Chondrocyte (in vitro differentiated cells): ENCODE measurements around the gene ATP6V1F. TPM values are rescaled to one million over a fixed set of nuclear protein-coding genes. Genes with fewer than 3 reads are reported as not detected.

Source experiments
- DNase-seq: peaks from one replicate; pipeline ENCODE4 v3.0.0; 2021; ENCODE audit warnings: mixed read lengths, low spot score
- H3K27ac Mint-ChIP-seq: one replicate; pipeline ENCODE4 v1.8.0; 2021; ENCODE audit warnings: mild to moderate bottlenecking, moderate library complexity, mixed read lengths; ENCODE audit not compliant: unreplicated experiment
- H3K27me3 Mint-ChIP-seq: 2 replicates; pipeline ENCODE4 v1.8.0; 2021; ENCODE audit warnings: low read depth, mixed read lengths
- H3K36me3 Mint-ChIP-seq: 2 replicates; pipeline ENCODE4 v1.8.0; 2021; ENCODE audit warnings: low read depth, mixed read lengths
- H3K4me1 Mint-ChIP-seq: 2 replicates; pipeline ENCODE4 v1.8.0; 2021; ENCODE audit warnings: low read depth, mild to moderate bottlenecking, mixed read lengths
- H3K4me3 Mint-ChIP-seq: one replicate; pipeline ENCODE4 v1.8.0; 2021; ENCODE audit warnings: mild to moderate bottlenecking, moderate library complexity, mixed read lengths; ENCODE audit not compliant: unreplicated experiment
- H3K9me3 Mint-ChIP-seq: 2 replicates; pipeline ENCODE4 v1.8.0; 2021; ENCODE audit warnings: low read depth, mixed read lengths
- CTCF ChIP-seq: fragments of 200-600 bp; sonication (generic); IDR thresholded peaks from 2 replicates; pipeline ENCODE4 v1.5.0; 2021; ENCODE audit warnings: antibody characterized with exemption, mild to moderate bottlenecking, moderate library complexity
- total RNA-seq: library from RNA; stranded (reverse); gene quantifications from 3 replicates; pipeline ENCODE4 v1.2.1, GENCODE V29; 2021

ATP6V1F gene
- total RNA-seq, 1 donor from 2014 or later: 154 TPM

- no peak overlapping the region for H3K4me3 Mint-ChIP-seq
- DNase-seq: no peak
- TF ChIP-seq CTCF: no peak
- no peaks in the 10 kb centered on the region for H3K27me3 Mint-ChIP-seq
- no peaks in the 10 kb centered on the region for H3K4me1 Mint-ChIP-seq
- peaks cover 46% of the 10 kb centered on the region for H3K36me3 Mint-ChIP-seq
- no peaks in the 10 kb centered on the region for H3K9me3 Mint-ChIP-seq
- H3K27ac Mint-ChIP-seq: no peak overlapping the region
Observed at GRCh38 chr7:128848289-128849155, 14.1 kb upstream of the ATP6V1F start.

- no peaks in the 10 kb centered on the region for H3K27me3 Mint-ChIP-seq
Observed at GRCh38 chr7:128849156-128849515, 13.5 kb upstream of the ATP6V1F start.

GRCh38 chr7:128849804-128850490, 12.7 kb upstream of the ATP6V1F start:
- no peak overlapping the region for H3K27ac Mint-ChIP-seq
- no peaks in the 10 kb centered on the region for H3K4me1 Mint-ChIP-seq

More at GRCh38 chr7:128849156-128849515, 13.5 kb upstream of the ATP6V1F start:
- H3K36me3 Mint-ChIP-seq: peaks cover 44% of the 10 kb centered on the region
- H3K4me3 Mint-ChIP-seq: no peak overlapping the region
- DNase-seq: no peak
- H3K9me3 Mint-ChIP-seq: no peaks in the 10 kb centered on the region
- H3K4me1 Mint-ChIP-seq: no peaks in the 10 kb centered on the region
- H3K27ac Mint-ChIP-seq: no peak overlapping the region
- no peak for TF ChIP-seq CTCF

DNA sequence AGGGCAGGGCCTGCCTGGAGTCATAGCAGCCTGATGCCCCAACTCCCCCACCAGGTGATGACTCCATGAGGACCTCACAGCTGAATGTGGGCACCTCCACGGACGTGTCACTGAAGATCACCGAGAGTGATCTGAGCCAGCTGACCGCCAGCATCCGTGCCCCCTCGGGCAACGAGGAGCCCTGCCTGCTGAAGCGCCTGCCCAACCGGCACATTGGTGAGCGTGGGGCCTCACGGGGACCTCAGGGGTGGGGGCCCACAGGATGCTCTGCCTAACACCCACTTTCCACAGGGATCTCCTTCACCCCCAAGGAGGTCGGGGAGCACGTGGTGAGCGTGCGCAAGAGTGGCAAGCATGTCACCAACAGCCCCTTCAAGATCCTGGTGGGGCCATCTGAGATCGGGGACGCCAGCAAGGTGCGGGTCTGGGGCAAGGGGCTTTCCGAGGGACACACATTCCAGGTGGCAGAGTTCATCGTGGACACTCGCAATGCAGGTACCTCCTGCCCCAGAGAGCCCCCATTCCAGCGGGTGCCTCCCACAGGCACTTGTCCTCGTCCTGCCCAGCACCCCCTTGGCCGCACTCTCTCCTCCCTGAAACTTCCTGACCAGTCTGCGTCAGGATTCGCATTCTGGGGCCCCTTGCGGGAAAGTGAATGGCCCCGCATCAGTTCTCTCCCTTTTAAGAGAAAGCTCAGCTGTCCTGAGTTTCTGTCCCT, 10.0 kb upstream of the ATP6V1F start:
- no peak for DNase-seq
- H3K36me3 Mint-ChIP-seq: peaks cover 41% of the 10 kb centered on the region
- no peaks in the 10 kb centered on the region for H3K9me3 Mint-ChIP-seq
- H3K27ac Mint-ChIP-seq: no peak overlapping the region
- no peaks in the 10 kb centered on the region for H3K27me3 Mint-ChIP-seq
- no peaks in the 10 kb centered on the region for H3K4me1 Mint-ChIP-seq
- TF ChIP-seq CTCF: no peak
- no peak overlapping the region for H3K4me3 Mint-ChIP-seq

More at GRCh38 chr7:128849804-128850490, 12.7 kb upstream of the ATP6V1F start:
- H3K27me3 Mint-ChIP-seq: no peaks in the 10 kb centered on the region
- H3K9me3 Mint-ChIP-seq: no peaks in the 10 kb centered on the region
- TF ChIP-seq CTCF: no peak
- H3K36me3 Mint-ChIP-seq: peaks cover 39% of the 10 kb centered on the region
- H3K4me3 Mint-ChIP-seq: no peak overlapping the region
- DNase-seq: no peak

GRCh38 chr7:128853799-128854198, 8.9 kb upstream of the ATP6V1F start:
- DNase-seq: no peak
- TF ChIP-seq CTCF: no peak

More at GRCh38 chr7:128853799-128854198, 8.9 kb upstream of the ATP6V1F start:
- Mint-ChIP-seq H3K27ac (no peak overlapping the region), H3K36me3 (peaks cover 38% of the 10 kb centered on the region), H3K4me1 (no peaks in the 10 kb centered on the region), H3K9me3 (no peaks in the 10 kb centered on the region), H3K4me3 (no peak overlapping the region), H3K27me3 (no peaks in the 10 kb centered on the region)
